GM12878 (cell line): ENCODE data around the gene ITPRIPL1. TPM values are rescaled to one million over a fixed set of nuclear protein-coding genes. Genes with fewer than 3 reads are reported as not detected.

Experiments
- ATAC-seq: fragments of 200-7000 bp; cut with Tn5 transposase; 3 replicates; pipeline ENCODE4 v1.9.1; 2020; ENCODE audit warnings: mild to moderate bottlenecking, moderate library complexity
- BruUV-seq: library from RNA; stranded (reverse); fragments of 400-500 nt; replicated peaks from 2 replicates; lab custom pipeline; 2021; lab: Mats Ljungman, UMichigan
- CTCF ChIA-PET: fragments of 300-600 bp; sonication (Branson Sonifier 250); formaldehyde crosslinking; extraction: SDS; loops from one replicate; lab custom pipeline; 2021; ENCODE audit warnings: inconsistent platforms; lab: Yijun Ruan, JAX
- POLR2A ChIA-PET: fragments of 350-600 bp; formaldehyde crosslinking; extraction: SDS; loops from one replicate; lab custom pipeline; 2021; ENCODE audit warnings: inconsistent platforms; lab: Charles Lee
- RAD21 ChIA-PET: fragments of 300-600 bp; sonication (Branson Sonifier 250); formaldehyde crosslinking; loops from one replicate; lab custom pipeline; 2023; ENCODE audit warnings: antibody characterized with exemption; ENCODE audit not compliant: unreplicated experiment; lab: Charles Lee
- SMC1A ChIA-PET: fragments of 300-600 bp; sonication (Branson Sonifier 250); formaldehyde crosslinking; loops from one replicate; lab custom pipeline; 2023; ENCODE audit not compliant: unreplicated experiment, uncharacterized antibody; lab: Charles Lee
- DNase-seq: peaks from one replicate; pipeline ENCODE4 v3.0.0-alpha.2; 2011; ENCODE audit warnings: low read depth, low spot score
- FAIRE-seq: peaks from 3 replicates; lab custom pipeline; 2011; peaks lifted over from hg19 to GRCh38; lab: Jason Lieb, UNC
- H2AFZ ChIP-seq: 2 replicates; pipeline ENCODE4 v1.6.0; 2011; ENCODE audit warnings: low read depth, low read length, control low read depth; ENCODE audit not compliant: control insufficient read depth
- H3K27ac ChIP-seq: 2 replicates; pipeline ENCODE4 v1.5.1; 2011; ENCODE audit warnings: control low read depth; ENCODE audit not compliant: control insufficient read depth, insufficient read depth
- H3K27me3 ChIP-seq, 2 experiments: replicated peaks in 1 of 2; 2 replicates each; pipeline versions ENCODE4 v1.6.0 to v1.6.1; 2011; ENCODE audit warnings: low read length in 1 of 2; ENCODE audit not compliant: control insufficient read depth in 2 of 2, insufficient read depth in 2 of 2
- H3K36me3 ChIP-seq, 2 experiments: 2 replicates each; pipeline ENCODE4 v1.5.1; 2011; ENCODE audit warnings: low read length in 1 of 2; ENCODE audit not compliant: control insufficient read depth in 2 of 2, insufficient read depth in 2 of 2
- H3K4me1 ChIP-seq: 2 replicates; pipeline ENCODE4 v1.6.1; 2011; ENCODE audit warnings: mild to moderate bottlenecking, low read length, moderate library complexity, mixed read lengths; ENCODE audit not compliant: control insufficient read depth, insufficient read depth
- H3K4me2 ChIP-seq: 2 replicates; pipeline ENCODE4 v1.6.0; 2011; ENCODE audit warnings: control low read depth; ENCODE audit not compliant: control insufficient read depth, insufficient read depth
- H3K4me3 ChIP-seq: fragments of 200-600 bp; sonication (generic); 2 replicates; pipeline ENCODE4 v1.5.1; 2016
- H3K79me2 ChIP-seq: 2 replicates; pipeline ENCODE4 v1.6.0; 2011; ENCODE audit warnings: low read length; ENCODE audit not compliant: control insufficient read depth, insufficient read depth
- H3K9ac ChIP-seq: 2 replicates; pipeline ENCODE4 v1.8.0; 2011; ENCODE audit warnings: low read length, control low read depth, mixed read lengths; ENCODE audit not compliant: control insufficient read depth, insufficient read depth
- H3K9me3 ChIP-seq: replicated peaks from 3 replicates; pipeline ENCODE4 v1.5.1; 2011; ENCODE audit warnings: mild to moderate bottlenecking, low read length; ENCODE audit not compliant: control insufficient read depth, insufficient read depth
- H4K20me1 ChIP-seq: 2 replicates; pipeline ENCODE4 v1.6.0; 2011; ENCODE audit not compliant: control insufficient read depth, insufficient read depth
- CBX3 ChIP-seq: fragments of 200-600 bp; sonication (generic); IDR thresholded peaks from 2 replicates; pipeline ENCODE4 v1.6.1; 2016; ENCODE audit warnings: low read depth, borderline replicate concordance
- CHD4 ChIP-seq: fragments of 200-600 bp; sonication (generic); IDR thresholded peaks from 2 replicates; pipeline ENCODE4 v1.6.1; 2016; ENCODE audit warnings: mild to moderate bottlenecking
- ESRRA ChIP-seq: IDR thresholded peaks from 2 replicates; pipeline ENCODE4 v1.6.1; 2012; ENCODE audit warnings: mild to moderate bottlenecking, low read length, improper control_type of control experiment
- FOXM1 ChIP-seq: IDR thresholded peaks from 2 replicates; pipeline ENCODE4 v1.6.1; 2012; ENCODE audit warnings: low read depth, mild to moderate bottlenecking, inconsistent platforms, low read length, moderate library complexity
- GATAD2B ChIP-seq: fragments of 450-650 bp; conservative IDR thresholded peaks from 2 replicates; pipeline ENCODE4 v1.6.1; 2017; ENCODE audit warnings: low read depth, mild to moderate bottlenecking, moderate library complexity
- KDM1A ChIP-seq: fragments of 200-600 bp; sonication (generic); IDR thresholded peaks from 2 replicates; pipeline ENCODE4 v1.6.1; 2016; ENCODE audit warnings: borderline replicate concordance
- MTA2 ChIP-seq: fragments of 450-650 bp; IDR thresholded peaks from 2 replicates; pipeline ENCODE4 v1.6.1; 2016; ENCODE audit warnings: low read depth, mild to moderate bottlenecking, moderate library complexity
- MYB ChIP-seq: fragments of 150-350 bp; IDR thresholded peaks from 2 replicates; pipeline ENCODE4 v1.6.1; 2014; ENCODE audit warnings: mild to moderate bottlenecking, low read depth, low read length, borderline replicate concordance
- POU2F2 ChIP-seq: IDR thresholded peaks from 3 replicates; pipeline ENCODE4 v1.6.1; 2011; ENCODE audit warnings: low read depth, mild to moderate bottlenecking, low read length, borderline replicate concordance
- RAD51 ChIP-seq: fragments of 450-650 bp; IDR thresholded peaks from 2 replicates; pipeline ENCODE4 v1.6.1; 2016; ENCODE audit warnings: moderate library complexity, mild to moderate bottlenecking, inconsistent platforms
- WRNIP1 ChIP-seq: IDR thresholded peaks from 2 replicates; pipeline ENCODE4 v1.6.1; 2011; ENCODE audit warnings: low read depth, low read length, improper control_type of control experiment, borderline replicate concordance
- WGBS: methylation state at CpG from one replicate; pipeline ENCODE4 v1.1.6; 2016; ENCODE audit warnings: low lambda C conversion rate; ENCODE audit not compliant: insufficient replicate concordance, insufficient coverage; ENCODE audit errors: missing lambda C conversion rate; 5-methylcytosine and 5-hydroxymethylcytosine counted together
- in situ Hi-C: fragments of 300-500 bp; cut with MboI; formaldehyde crosslinking; loops from 9 replicates; pipeline ENCODE4 v1.14.3; 2018; ENCODE audit warnings: mixed read lengths
- intact Hi-C: fragments of 100-400 bp; cut with micrococcal nuclease; formaldehyde crosslinking; loops from one replicate; pipeline ENCODE4 v1.14.2; 2022; ENCODE audit not compliant: unreplicated experiment
- polyA plus RNA-seq, 11 experiments: library from polyadenylated mRNA; depleted of rRNA in 4 of 11; unstranded in 6 of 11; stranded (reverse) in 5 of 11; fragments of >200 nt; fragmentation: Nextera tagmentation in 4 of 11; fragmentation: Illumina TruSeq in 1 of 11; extraction: Ambion mirVana in 4 of 11; extraction: Trizol in 1 of 11; gene quantifications; 1 replicate in 1 of 11; 2 replicates in 10 of 11; pipeline versions ENCODE4 v1.2.1 to v1.2.3, GENCODE V29; 2011 to 2016; ENCODE audit warnings: inconsistent platforms in 2 of 11, missing spikeins in 2 of 11, low read depth in 1 of 11
- total RNA-seq, 4 experiments: library from RNA; depleted of rRNA in 3 of 4; stranded (reverse); fragments of >200 nt in 3 of 4; fragmentation: Illumina TruSeq in 1 of 4; extraction: Trizol in 1 of 4; gene quantifications; 2 replicates each; pipeline versions ENCODE4 v1.2.1 to v1.2.3, GENCODE V29; 2013 to 2021
- TF ChIP-seq, protein P1 (sequence below): fragments of 450-650 bp; IDR thresholded peaks from 2 replicates; pipeline ENCODE4 v1.6.1; 2014; ENCODE audit warnings: mild to moderate bottlenecking
- TF ChIP-seq, protein P2 (sequence below): fragments of 450-650 bp; IDR thresholded peaks from 2 replicates; pipeline ENCODE4 v1.6.1; 2016; ENCODE audit warnings: mild to moderate bottlenecking, moderate library complexity, borderline replicate concordance
- TF ChIP-seq, protein P3 (sequence below): IDR thresholded peaks from 2 replicates; pipeline ENCODE4 v1.6.1; 2012; ENCODE audit warnings: low read depth, low read length, improper control_type of control experiment

The ITPRIPL1 gene
- total and polyA plus RNA-seq, 10 of the 15 experiments (the other 5 are each of a cell fraction or from before 2014, with no cell fraction given), result 4.9 to 28.7 (median 14.3) TPM

GRCh38 chr2:96329456-96329855 lies 4.3 kb downstream of the ITPRIPL1 start:
- Histone ChIP-seq H3K79me2 (peaks cover 13% of the 10 kb centered on the region), H2AFZ (no peak overlapping the region), H3K4me3 (no peak overlapping the region), H4K20me1 (no peaks in the 10 kb centered on the region), H3K4me1 (peaks cover 15% of the 10 kb centered on the region), H3K27ac (no peak overlapping the region), H3K36me3 (peaks cover 2 to 5% of the 10 kb centered on the region in 2 experiments; a peak in 2 of 4 replicates), H3K9ac (no peak overlapping the region), H3K27me3 (no peaks in the 10 kb centered on the region), H3K9me3 (no peaks in the 10 kb centered on the region), H3K4me2 (no peak overlapping the region)
- no peak for FAIRE-seq
- no peak for DNase-seq
- intact Hi-C loops (no loop called here), in situ Hi-C loops (no loop called here)
- no TSS peak for BruUV-seq
- ChIA-PET SMC1A (interaction anchor here (1.9 to 16.6 kb wide), 2 partner anchors 9 to 10 kb away, joined by 5 to 231 read pairs; partner anchors contain the start of gene ITPRIPL1), POLR2A (interaction anchor here (0.7 to 0.9 kb wide), 2 partner anchors 11 to 157 kb away, joined by 3 to 4 read pairs; no protein-coding TSS in a partner anchor), CTCF (interaction anchor here (1.1 kb wide), 1 partner anchor 16 kb away, joined by 3 read pairs; no protein-coding TSS in a partner anchor), RAD21 (interaction anchor here (0.6 to 0.7 kb wide), 2 partner anchors 68 to 190 kb away, joined by 3 read pairs; no protein-coding TSS in a partner anchor)
- no peak for ATAC-seq
- WGBS, result 92% methylated on average over 1 of the region's 1 CpG
- TF ChIP-seq MTA2 (no peak), POU2F2 (no peak), FOXM1 (no peak), MYB (no peak), CBX3 (no peak), GATAD2B (no peak), ESRRA (no peak), CHD4 (no peak), RAD51 (no peak), WRNIP1 (no peak), KDM1A (no peak)
- TF ChIP-seq, protein P1, sequence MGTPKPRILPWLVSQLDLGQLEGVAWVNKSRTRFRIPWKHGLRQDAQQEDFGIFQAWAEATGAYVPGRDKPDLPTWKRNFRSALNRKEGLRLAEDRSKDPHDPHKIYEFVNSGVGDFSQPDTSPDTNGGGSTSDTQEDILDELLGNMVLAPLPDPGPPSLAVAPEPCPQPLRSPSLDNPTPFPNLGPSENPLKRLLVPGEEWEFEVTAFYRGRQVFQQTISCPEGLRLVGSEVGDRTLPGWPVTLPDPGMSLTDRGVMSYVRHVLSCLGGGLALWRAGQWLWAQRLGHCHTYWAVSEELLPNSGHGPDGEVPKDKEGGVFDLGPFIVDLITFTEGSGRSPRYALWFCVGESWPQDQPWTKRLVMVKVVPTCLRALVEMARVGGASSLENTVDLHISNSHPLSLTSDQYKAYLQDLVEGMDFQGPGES, result no peak
- TF ChIP-seq, protein P2, sequence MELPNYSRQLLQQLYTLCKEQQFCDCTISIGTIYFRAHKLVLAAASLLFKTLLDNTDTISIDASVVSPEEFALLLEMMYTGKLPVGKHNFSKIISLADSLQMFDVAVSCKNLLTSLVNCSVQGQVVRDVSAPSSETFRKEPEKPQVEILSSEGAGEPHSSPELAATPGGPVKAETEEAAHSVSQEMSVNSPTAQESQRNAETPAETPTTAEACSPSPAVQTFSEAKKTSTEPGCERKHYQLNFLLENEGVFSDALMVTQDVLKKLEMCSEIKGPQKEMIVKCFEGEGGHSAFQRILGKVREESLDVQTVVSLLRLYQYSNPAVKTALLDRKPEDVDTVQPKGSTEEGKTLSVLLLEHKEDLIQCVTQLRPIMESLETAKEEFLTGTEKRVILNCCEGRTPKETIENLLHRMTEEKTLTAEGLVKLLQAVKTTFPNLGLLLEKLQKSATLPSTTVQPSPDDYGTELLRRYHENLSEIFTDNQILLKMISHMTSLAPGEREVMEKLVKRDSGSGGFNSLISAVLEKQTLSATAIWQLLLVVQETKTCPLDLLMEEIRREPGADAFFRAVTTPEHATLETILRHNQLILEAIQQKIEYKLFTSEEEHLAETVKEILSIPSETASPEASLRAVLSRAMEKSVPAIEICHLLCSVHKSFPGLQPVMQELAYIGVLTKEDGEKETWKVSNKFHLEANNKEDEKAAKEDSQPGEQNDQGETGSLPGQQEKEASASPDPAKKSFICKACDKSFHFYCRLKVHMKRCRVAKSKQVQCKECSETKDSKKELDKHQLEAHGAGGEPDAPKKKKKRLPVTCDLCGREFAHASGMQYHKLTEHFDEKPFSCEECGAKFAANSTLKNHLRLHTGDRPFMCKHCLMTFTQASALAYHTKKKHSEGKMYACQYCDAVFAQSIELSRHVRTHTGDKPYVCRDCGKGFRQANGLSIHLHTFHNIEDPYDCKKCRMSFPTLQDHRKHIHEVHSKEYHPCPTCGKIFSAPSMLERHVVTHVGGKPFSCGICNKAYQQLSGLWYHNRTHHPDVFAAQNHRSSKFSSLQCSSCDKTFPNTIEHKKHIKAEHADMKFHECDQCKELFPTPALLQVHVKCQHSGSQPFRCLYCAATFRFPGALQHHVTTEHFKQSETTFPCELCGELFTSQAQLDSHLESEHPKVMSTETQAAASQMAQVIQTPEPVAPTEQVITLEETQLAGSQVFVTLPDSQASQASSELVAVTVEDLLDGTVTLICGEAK, result no peak
- TF ChIP-seq, protein P3, sequence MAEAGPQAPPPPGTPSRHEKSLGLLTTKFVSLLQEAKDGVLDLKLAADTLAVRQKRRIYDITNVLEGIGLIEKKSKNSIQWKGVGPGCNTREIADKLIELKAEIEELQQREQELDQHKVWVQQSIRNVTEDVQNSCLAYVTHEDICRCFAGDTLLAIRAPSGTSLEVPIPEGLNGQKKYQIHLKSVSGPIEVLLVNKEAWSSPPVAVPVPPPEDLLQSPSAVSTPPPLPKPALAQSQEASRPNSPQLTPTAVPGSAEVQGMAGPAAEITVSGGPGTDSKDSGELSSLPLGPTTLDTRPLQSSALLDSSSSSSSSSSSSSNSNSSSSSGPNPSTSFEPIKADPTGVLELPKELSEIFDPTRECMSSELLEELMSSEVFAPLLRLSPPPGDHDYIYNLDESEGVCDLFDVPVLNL, result no peak
